MCF 10A (cell line): ENCODE results near the gene GMDS. TPM values are rescaled to one million over a fixed set of nuclear protein-coding genes. Genes with fewer than 3 reads are reported as not detected.

ENCODE experiments used
- BruUV-seq: library from RNA; stranded (reverse); fragments of 400-500 nt; replicated peaks from 2 replicates; lab custom pipeline; 2021; lab: Mats Ljungman, UMichigan
- CTCF ChIA-PET: fragments of 300-600 bp; sonication (Branson Sonifier 250); formaldehyde crosslinking; extraction: SDS; loops from one replicate; lab custom pipeline; 2021; ENCODE audit warnings: antibody characterized with exemption, inconsistent platforms; lab: Yijun Ruan, JAX
- POLR2A ChIA-PET: fragments of 300-600, 350-650 bp; sonication (Branson Sonifier 250); formaldehyde crosslinking; extraction: SDS; loops from one replicate; lab custom pipeline; 2020; ENCODE audit warnings: antibody characterized with exemption, inconsistent platforms; lab: Yijun Ruan, JAX
- DNase-seq: peaks from one replicate; pipeline ENCODE4 v3.0.0-alpha.2; 2018; ENCODE audit not compliant: unreplicated experiment
- H3K27ac Mint-ChIP-seq: one replicate; pipeline ENCODE4 v1.8.0; 2022; ENCODE audit warnings: mild to moderate bottlenecking, low read depth, mixed read lengths; ENCODE audit not compliant: unreplicated experiment
- H3K27me3 Mint-ChIP-seq: one replicate; pipeline ENCODE4 v1.8.0; 2022; ENCODE audit warnings: mixed read lengths; ENCODE audit not compliant: insufficient read depth, unreplicated experiment
- H3K36me3 Mint-ChIP-seq: one replicate; pipeline ENCODE4 v1.8.0; 2022; ENCODE audit warnings: mild to moderate bottlenecking, moderate library complexity, mixed read lengths; ENCODE audit not compliant: insufficient read depth, unreplicated experiment
- H3K4me1 Mint-ChIP-seq: one replicate; pipeline ENCODE4 v1.8.0; 2022; ENCODE audit warnings: mixed read lengths; ENCODE audit not compliant: insufficient read depth, unreplicated experiment
- H3K4me3 Mint-ChIP-seq: one replicate; pipeline ENCODE4 v1.8.0; 2022; ENCODE audit warnings: mild to moderate bottlenecking, moderate library complexity, mixed read lengths; ENCODE audit not compliant: unreplicated experiment
- H3K9me3 Mint-ChIP-seq: one replicate; pipeline ENCODE4 v1.8.0; 2022; ENCODE audit warnings: mixed read lengths; ENCODE audit not compliant: unreplicated experiment
- CTCF ChIP-seq: fragments of 200-600 bp; IDR thresholded peaks from one replicate; pipeline ENCODE4 v1.8.0; 2022; ENCODE audit warnings: antibody characterized with exemption, mild to moderate bottlenecking; ENCODE audit not compliant: unreplicated experiment
- intact Hi-C: fragments of 100-400 bp; cut with micrococcal nuclease; formaldehyde crosslinking; loops from 2 replicates; pipeline ENCODE4 v1.14.1; 2022
- total RNA-seq: library from RNA; stranded (reverse); gene quantifications from 2 replicates; pipeline ENCODE4 v1.2.3, GENCODE V29; 2022

The GMDS gene
- total RNA-seq, 1 experiment from 2014 or later = 24.9 TPM

- no peaks in the 10 kb centered on the region for H3K9me3 Mint-ChIP-seq
- H3K4me3 Mint-ChIP-seq = no peak overlapping the region
- no peak overlapping the region for H3K27ac Mint-ChIP-seq
- no peaks in the 10 kb centered on the region for H3K36me3 Mint-ChIP-seq
- intact Hi-C loops = no loop called here
- no peaks in the 10 kb centered on the region for H3K4me1 Mint-ChIP-seq
- H3K27me3 Mint-ChIP-seq = no peaks in the 10 kb centered on the region
- ChIA-PET CTCF (interaction anchor here (0.6 kb wide), 1 partner anchor 16 kb away, joined by 3 read pairs; no protein-coding TSS in a partner anchor), POLR2A (no interaction called here)
- no TSS peak for BruUV-seq
- no peak for DNase-seq
- no peak for TF ChIP-seq CTCF
Measured at GRCh38 chr6:2215342-2215741, 30.1 kb downstream of the GMDS start.

GRCh38 chr6:2213086-2213485 is 32.3 kb downstream of the GMDS start:
- BruUV-seq = no TSS peak

GRCh38 chr6:2209226-2209809 is 36.1 kb downstream of the GMDS start:
- Mint-ChIP-seq H3K27me3 (no peaks in the 10 kb centered on the region), H3K27ac (no peak overlapping the region), H3K9me3 (no peaks in the 10 kb centered on the region), H3K36me3 (no peaks in the 10 kb centered on the region), H3K4me3 (no peak overlapping the region), H3K4me1 (no peaks in the 10 kb centered on the region)
- intact Hi-C loops = loop anchor here (1.0 to 2.0 kb wide), 3 partner anchors 145 to 485 kb away; no protein-coding TSS in a partner anchor
- no TSS peak for BruUV-seq
- POLR2A ChIA-PET = interaction anchor here (0.7 kb wide), 1 partner anchor 31 kb away, joined by 3 read pairs; no protein-coding TSS in a partner anchor
- TF ChIP-seq CTCF = peak; percentile 62
- CTCF ChIA-PET = interaction anchor here (0.5 to 3.9 kb wide), 32 partner anchors 11 to 613 kb away, joined by 3 to 20 read pairs (median 4); no protein-coding TSS in a partner anchor
- DNase-seq = peak; percentile 82

More at GRCh38 chr6:2213086-2213485, 32.3 kb downstream of the GMDS start:
- ChIA-PET POLR2A (interaction anchor here (0.7 to 1.3 kb wide), 3 partner anchors 9 to 64 kb away, joined by 3 to 5 read pairs (median 4); no protein-coding TSS in a partner anchor), CTCF (interaction anchor here (0.6 to 1.5 kb wide), 7 partner anchors 7 to 617 kb away, joined by 3 to 7 read pairs (median 3); no protein-coding TSS in a partner anchor)
- TF ChIP-seq CTCF = no peak
- DNase-seq = no peak
- Mint-ChIP-seq H3K36me3 (no peaks in the 10 kb centered on the region), H3K4me3 (no peak overlapping the region), H3K27me3 (no peaks in the 10 kb centered on the region), H3K9me3 (no peaks in the 10 kb centered on the region), H3K4me1 (no peaks in the 10 kb centered on the region), H3K27ac (no peak overlapping the region)
- intact Hi-C loops = no loop called here

- Mint-ChIP-seq H3K4me3 (no peak overlapping the region), H3K36me3 (no peaks in the 10 kb centered on the region), H3K27me3 (no peaks in the 10 kb centered on the region), H3K4me1 (no peaks in the 10 kb centered on the region), H3K27ac (no peak overlapping the region), H3K9me3 (no peaks in the 10 kb centered on the region)
- no peak for TF ChIP-seq CTCF
- BruUV-seq = no TSS peak
- POLR2A ChIA-PET = no interaction called here
- DNase-seq = no peak
- intact Hi-C loops = loop anchor here (2.0 kb wide), 1 partner anchor 486 kb away; no protein-coding TSS in a partner anchor
- CTCF ChIA-PET = interaction anchor here (0.6 to 3.9 kb wide), 29 partner anchors 9 to 612 kb away, joined by 3 to 20 read pairs (median 4); no protein-coding TSS in a partner anchor
Measured at GRCh38 chr6:2208468-2208867, 36.9 kb downstream of the GMDS start.
